ENCODE measurements around the gene EVI2A.

Gene EVI2A, protein sequence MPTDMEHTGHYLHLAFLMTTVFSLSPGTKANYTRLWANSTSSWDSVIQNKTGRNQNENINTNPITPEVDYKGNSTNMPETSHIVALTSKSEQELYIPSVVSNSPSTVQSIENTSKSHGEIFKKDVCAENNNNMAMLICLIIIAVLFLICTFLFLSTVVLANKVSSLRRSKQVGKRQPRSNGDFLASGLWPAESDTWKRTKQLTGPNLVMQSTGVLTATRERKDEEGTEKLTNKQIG

DNA sequence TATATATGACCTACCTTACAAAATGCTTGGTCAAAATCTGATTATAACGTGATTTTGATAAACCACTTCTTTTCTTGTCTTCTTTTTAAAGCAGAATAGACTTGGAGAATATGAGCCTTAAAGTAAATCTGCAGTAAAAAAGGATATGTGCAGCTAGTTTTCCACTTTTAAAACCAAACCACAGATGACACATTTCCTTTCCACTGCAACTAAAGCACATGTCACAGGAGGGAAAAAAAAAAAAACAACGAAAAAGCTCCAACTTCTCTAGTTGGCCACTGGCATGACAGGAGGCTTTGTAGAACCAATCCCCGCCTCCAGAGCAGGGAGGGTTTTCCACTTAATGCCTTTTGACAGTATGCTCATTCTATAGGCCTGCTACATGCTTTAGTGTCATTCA lies at the start of gene EVI2A:
EVI2A (minus strand) TSS at position 142 of the 400 bp plus-strand sequence. CDS start 2,609 bp downstream, outside the sequence.
- TF ChIP-seq, protein P1, sequence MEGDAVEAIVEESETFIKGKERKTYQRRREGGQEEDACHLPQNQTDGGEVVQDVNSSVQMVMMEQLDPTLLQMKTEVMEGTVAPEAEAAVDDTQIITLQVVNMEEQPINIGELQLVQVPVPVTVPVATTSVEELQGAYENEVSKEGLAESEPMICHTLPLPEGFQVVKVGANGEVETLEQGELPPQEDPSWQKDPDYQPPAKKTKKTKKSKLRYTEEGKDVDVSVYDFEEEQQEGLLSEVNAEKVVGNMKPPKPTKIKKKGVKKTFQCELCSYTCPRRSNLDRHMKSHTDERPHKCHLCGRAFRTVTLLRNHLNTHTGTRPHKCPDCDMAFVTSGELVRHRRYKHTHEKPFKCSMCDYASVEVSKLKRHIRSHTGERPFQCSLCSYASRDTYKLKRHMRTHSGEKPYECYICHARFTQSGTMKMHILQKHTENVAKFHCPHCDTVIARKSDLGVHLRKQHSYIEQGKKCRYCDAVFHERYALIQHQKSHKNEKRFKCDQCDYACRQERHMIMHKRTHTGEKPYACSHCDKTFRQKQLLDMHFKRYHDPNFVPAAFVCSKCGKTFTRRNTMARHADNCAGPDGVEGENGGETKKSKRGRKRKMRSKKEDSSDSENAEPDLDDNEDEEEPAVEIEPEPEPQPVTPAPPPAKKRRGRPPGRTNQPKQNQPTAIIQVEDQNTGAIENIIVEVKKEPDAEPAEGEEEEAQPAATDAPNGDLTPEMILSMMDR (IDR thresholded peaks at IDR 0.05; ENCODE audit: extremely low read depth, missing control alignments) = no peak

DNA sequence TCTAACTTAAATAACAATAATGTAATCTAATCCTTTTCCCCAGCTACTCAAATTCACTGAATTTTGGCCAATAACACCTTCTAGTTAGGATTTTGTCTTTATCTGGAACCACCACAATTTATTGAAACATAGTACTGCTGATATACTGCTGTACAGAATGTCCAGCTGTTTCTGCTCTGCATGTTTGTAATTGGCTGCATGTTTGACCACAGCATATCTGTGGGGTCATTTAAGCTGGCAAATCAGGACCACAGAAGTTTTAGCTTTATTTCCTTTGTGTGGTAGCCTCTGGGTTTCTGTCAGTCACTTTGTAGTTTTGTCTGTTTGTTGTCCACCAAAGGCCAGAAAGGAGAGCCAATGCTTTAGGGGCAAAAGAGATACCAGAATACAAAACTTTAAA lies 47.8 kb upstream of the EVI2A start:
- DNase-seq (ENCODE audit: low spot score) = no peak
- TF ChIP-seq, protein P1 (IDR thresholded peaks at IDR 0.05; ENCODE audit: extremely low read depth, missing control alignments) = no peak

More for the DNA sequence above, at the start of gene EVI2A:
- peak; percentile 65 for DNase-seq (ENCODE audit: low spot score)

DNA sequence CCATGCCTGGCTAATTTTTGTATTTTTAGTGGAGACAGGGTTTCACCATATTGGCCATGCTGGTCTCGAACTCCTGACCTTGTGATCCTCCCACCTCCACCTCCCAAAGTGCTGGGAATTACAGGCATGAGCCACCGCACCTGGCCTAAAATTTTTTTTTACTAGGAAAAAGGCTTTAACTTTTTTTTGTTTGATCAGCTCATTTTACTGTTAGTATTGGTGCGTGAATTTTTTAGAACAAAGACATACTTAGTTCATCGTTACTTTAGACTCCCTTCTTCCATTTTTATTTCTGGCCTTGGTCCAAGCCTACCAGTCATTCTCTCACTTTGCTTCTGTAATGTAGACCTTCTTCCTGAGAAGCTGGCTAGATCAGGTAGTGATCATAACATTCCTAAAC lies 44.7 kb upstream of the EVI2A start:
- no peak for DNase-seq (ENCODE audit: low spot score)
- TF ChIP-seq, protein P1 (IDR thresholded peaks at IDR 0.05; ENCODE audit: extremely low read depth, missing control alignments) = no peak

DNA sequence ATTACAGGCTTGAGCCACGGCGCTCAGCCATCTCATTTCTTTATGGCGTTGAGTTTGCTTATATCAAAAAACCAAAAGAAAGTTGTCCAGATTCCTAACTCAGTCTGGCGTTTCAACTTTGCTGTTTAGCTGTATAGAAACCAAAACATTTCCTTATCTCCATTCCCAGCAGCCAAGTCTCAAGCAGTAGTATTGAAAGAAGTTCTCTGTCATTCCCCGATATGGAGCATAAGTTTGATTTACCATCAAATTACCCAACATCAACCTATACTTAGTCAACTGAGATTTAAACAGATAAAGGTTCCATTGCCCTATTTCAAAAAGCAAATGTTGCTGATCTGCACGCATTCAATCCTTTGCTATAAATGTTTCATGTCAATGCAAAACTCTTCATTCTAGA lies 42.6 kb upstream of the EVI2A start:
- TF ChIP-seq, protein P1 (IDR thresholded peaks at IDR 0.05; ENCODE audit: extremely low read depth, missing control alignments) = no peak
- no peak for DNase-seq (ENCODE audit: low spot score)

DNA sequence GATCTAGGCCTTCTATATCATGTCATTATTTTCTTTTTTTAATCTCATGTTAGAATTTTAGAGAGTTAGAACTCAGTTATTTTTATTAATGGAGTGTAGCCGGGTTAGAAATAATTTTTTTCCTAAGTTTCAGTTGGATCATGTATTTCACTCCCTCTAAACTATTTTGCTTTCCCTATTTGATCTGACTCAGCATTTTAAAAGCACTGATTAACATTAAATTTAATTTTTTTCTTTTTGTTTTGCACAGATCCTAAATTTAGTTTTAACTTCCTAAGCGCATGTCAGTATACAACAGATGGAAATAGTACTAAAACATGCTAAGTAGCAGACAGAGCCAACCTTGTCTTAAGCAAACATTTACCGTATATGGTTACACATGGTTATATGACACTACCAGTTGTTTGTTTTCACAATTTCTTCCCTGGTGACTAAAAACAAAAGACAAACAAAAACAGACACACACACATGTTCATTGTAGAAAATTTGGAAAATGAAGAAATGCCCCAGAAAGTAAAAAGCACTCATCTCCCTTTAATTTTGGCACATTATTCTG lies 36.5 kb upstream of the EVI2A start:
- TF ChIP-seq, protein P1 (IDR thresholded peaks at IDR 0.05; ENCODE audit: extremely low read depth, missing control alignments) = no peak
- no peak for DNase-seq (ENCODE audit: low spot score)

DNA sequence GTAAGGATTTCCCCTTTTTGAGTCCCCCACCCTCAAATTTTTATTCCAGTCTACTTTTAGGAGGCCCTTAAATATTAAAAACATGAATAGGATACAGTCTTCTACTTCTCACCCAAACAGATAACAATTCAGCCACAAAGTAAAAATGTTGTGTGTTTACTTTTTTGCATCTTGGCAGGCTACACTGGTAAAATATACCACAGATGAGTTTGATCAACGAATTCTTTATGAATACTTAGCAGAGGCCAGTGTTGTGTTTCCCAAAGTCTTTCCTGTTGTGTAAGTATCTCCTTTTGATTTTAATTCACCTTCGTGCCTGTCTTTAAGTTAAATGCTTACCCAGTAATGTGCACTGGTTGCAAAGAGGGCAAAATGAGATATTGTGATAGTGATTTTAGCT lies 35.7 kb upstream of the EVI2A start:
- DNase-seq (ENCODE audit: low spot score) = no peak
- TF ChIP-seq, protein P1 (IDR thresholded peaks at IDR 0.05; ENCODE audit: extremely low read depth, missing control alignments) = no peak

DNA sequence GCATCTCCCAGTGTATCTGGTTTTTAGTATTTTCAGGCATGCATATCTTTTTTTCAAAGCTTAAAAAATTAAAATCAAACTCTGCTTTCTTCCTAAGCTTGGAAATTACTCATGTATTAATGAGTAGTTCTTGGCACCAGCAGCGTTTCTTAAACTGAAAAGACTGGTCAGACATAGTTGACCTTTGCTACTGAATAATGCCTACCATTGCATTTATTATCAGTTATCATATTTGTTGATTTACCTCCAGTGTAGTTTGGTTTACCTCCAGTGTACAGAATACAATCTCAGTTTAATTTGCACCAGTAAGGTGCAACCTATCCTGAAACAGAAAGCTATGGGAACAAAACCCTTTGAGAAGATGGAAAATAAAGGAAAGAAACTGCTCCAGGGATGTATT lies 34.5 kb upstream of the EVI2A start:
- TF ChIP-seq, protein P1 (IDR thresholded peaks at IDR 0.05; ENCODE audit: extremely low read depth, missing control alignments) = no peak
- DNase-seq (ENCODE audit: low spot score) = no peak
